OCI-LY7 (cell line): ENCODE results near the gene NAV1. TPM values are rescaled to one million over a fixed set of nuclear protein-coding genes. Genes with fewer than 3 reads are reported as not detected.

Experiments used
- BruUV-seq: library from RNA; stranded (reverse); fragments of 400-500 nt; replicated peaks from 2 replicates; lab custom pipeline; 2021; lab: Mats Ljungman, UMichigan
- CTCF ChIA-PET: fragments of 300-600 bp; sonication (Branson Sonifier 250); formaldehyde crosslinking; loops from one replicate; lab custom pipeline; 2022; ENCODE audit warnings: antibody characterized with exemption; ENCODE audit not compliant: unreplicated experiment; lab: Charles Lee
- POLR2A ChIA-PET: fragments of 300-600 bp; sonication (Branson Sonifier 250); formaldehyde crosslinking; loops from one replicate; lab custom pipeline; 2022; ENCODE audit warnings: antibody characterized with exemption; lab: Charles Lee
- DNase-seq: peaks from one replicate; pipeline ENCODE4 v3.0.0-alpha.2; 2015; ENCODE audit warnings: low spot score
- H2AFZ ChIP-seq: fragments of 200-600 bp; sonication (generic), shearing (Covaris generic); 2 replicates; pipeline ENCODE4 v1.6.1; 2014; ENCODE audit warnings: mild to moderate bottlenecking, antibody characterized with exemption, low read length, moderate library complexity
- H3K27ac ChIP-seq: fragments of 200-600 bp; sonication (generic); 2 replicates; pipeline ENCODE4 v1.5.1; 2014; ENCODE audit warnings: mixed run types, low read depth, mild to moderate bottlenecking, moderate library complexity, low read length, inconsistent platforms; ENCODE audit not compliant: poor library complexity, severe bottlenecking
- H3K36me3 ChIP-seq: fragments of 200-600 bp; sonication (generic); 2 replicates; pipeline ENCODE4 v1.6.1; 2014; ENCODE audit warnings: mild to moderate bottlenecking, antibody characterized with exemption, low read length, moderate library complexity, mixed read lengths; ENCODE audit not compliant: insufficient read depth
- H3K4me1 ChIP-seq: fragments of 200-600 bp; sonication (generic); 2 replicates; pipeline ENCODE4 v1.5.1; 2014; ENCODE audit warnings: mild to moderate bottlenecking, low read length; ENCODE audit not compliant: insufficient read depth, poor library complexity, severe bottlenecking
- H3K4me2 ChIP-seq: fragments of 200-600 bp; sonication (generic); 2 replicates; pipeline ENCODE4 v1.6.1; 2014; ENCODE audit warnings: mild to moderate bottlenecking, low read length
- H3K4me3 ChIP-seq: fragments of 200-600 bp; sonication (generic); 2 replicates; pipeline ENCODE4 v1.5.1; 2014; ENCODE audit warnings: mild to moderate bottlenecking, low read depth, low read length; ENCODE audit not compliant: poor library complexity, severe bottlenecking
- H3K79me2 ChIP-seq: fragments of 200-600 bp; sonication (generic); 2 replicates; pipeline ENCODE4 v1.6.1; 2016; ENCODE audit warnings: low read depth, mild to moderate bottlenecking, low read length, moderate library complexity, mixed read lengths; ENCODE audit not compliant: insufficient read depth
- H3K9me2 ChIP-seq: fragments of 200-600 bp; sonication (generic); 2 replicates; pipeline ENCODE4 v1.6.1; 2016; ENCODE audit warnings: mild to moderate bottlenecking, low read length, mixed read lengths; ENCODE audit not compliant: insufficient read depth
- H3K9me3 ChIP-seq: fragments of 200-600 bp; sonication (generic); 2 replicates; pipeline ENCODE4 v1.6.1; 2014; ENCODE audit warnings: mild to moderate bottlenecking, mixed run types, low read length, mixed read lengths
- H4K20me1 ChIP-seq: fragments of 200-600 bp; sonication (generic); 2 replicates; pipeline ENCODE4 v1.6.1; 2014; ENCODE audit warnings: mild to moderate bottlenecking, antibody characterized with exemption, low read length, moderate library complexity, mixed read lengths; ENCODE audit not compliant: insufficient read depth
- CTCF ChIP-seq: fragments of 200-600 bp; sonication (generic); conservative IDR thresholded peaks from 2 replicates; pipeline ENCODE4 v1.5.1; 2014; ENCODE audit warnings: mild to moderate bottlenecking, antibody characterized with exemption, low read length, moderate library complexity, mixed read lengths
- EZH2phosphoT487 ChIP-seq: fragments of 200-600 bp; sonication (generic); IDR thresholded peaks from 2 replicates; pipeline ENCODE4 v1.6.1; 2018; ENCODE audit warnings: low read depth, borderline replicate concordance, mild to moderate bottlenecking, mixed run types, antibody characterized with exemption, low read length, moderate library complexity, mixed read lengths
- intact Hi-C: fragments of 100-400 bp; cut with micrococcal nuclease; formaldehyde crosslinking; loops from one replicate; pipeline ENCODE4 v1.10.0; 2022; ENCODE audit not compliant: unreplicated experiment
- total RNA-seq, 2 experiments: library from RNA; depleted of rRNA in 1 of 2; stranded (reverse); fragments of >200 nt in 1 of 2; shearing (Covaris generic) in 1 of 2; gene quantifications; 2 replicates each; pipeline ENCODE4 v1.2.3, GENCODE V29; 2014 to 2022

The NAV1 gene
- total RNA-seq, 2 experiments from 2014 or later = 4.2 to 20.7 TPM

- peak within 1 kb of the TSS; percentile 76 for H2AFZ ChIP-seq
Measured at GRCh38 chr1:201506557-201507359, 32.2 kb upstream of the NAV1 start, which contains the start of gene CSRP1. CSRP1 (minus strand) TSS chr1:201507123; CDS start chr1:201496303, 10,820 bp downstream.

GRCh38 chr1:201507360-201507675 is 31.6 kb upstream of the NAV1 start:
- intact Hi-C loops = loop anchor here (5.0 kb wide), 1 partner anchor 485 kb away; the partner anchor contains the start of gene KIF21B
- H3K36me3 ChIP-seq = no peaks in the 10 kb centered on the region
- peak overlapping the region; percentile 76 for H2AFZ ChIP-seq
- CTCF ChIA-PET = interaction anchor here (0.8 to 2.3 kb wide), 2 partner anchors 26 to 92 kb away, joined by 4 to 12 read pairs; no protein-coding TSS in a partner anchor
- H3K4me3 ChIP-seq = peak overlapping the region; percentile 80
- H3K4me1 ChIP-seq = peaks cover 96% of the 10 kb centered on the region
- TSS peak; percentile 66 for BruUV-seq
- H3K27ac ChIP-seq = peak overlapping the region; percentile 59
- H3K4me2 ChIP-seq = peak overlapping the region; percentile 79
- H3K9me2 ChIP-seq = no peaks in the 10 kb centered on the region
- DNase-seq = no peak
- TF ChIP-seq CTCF (no peak), EZH2phosphoT487 (no peak)
- H4K20me1 ChIP-seq = no peaks in the 10 kb centered on the region
- peaks cover 33% of the 10 kb centered on the region; the same call in 1 of the 2 replicates for H3K79me2 ChIP-seq
- POLR2A ChIA-PET = interaction anchor here (0.7 to 1.1 kb wide), 2 partner anchors 837 to 1904 kb away, joined by 3 read pairs; partner anchors contain the start of gene DDX59
- no peaks in the 10 kb centered on the region for H3K9me3 ChIP-seq

More at GRCh38 chr1:201506557-201507359, 32.2 kb upstream of the NAV1 start, which contains the start of gene CSRP1:
- Histone ChIP-seq H3K4me1 (peaks cover 95% of the 10 kb centered on the region), H3K79me2 (peaks cover 33% of the 10 kb centered on the region; the same call in 1 of the 2 replicates), H3K27ac (peak within 1 kb of the TSS; percentile 59), H3K4me2 (peak within 1 kb of the TSS; percentile 79), H3K9me2 (no peaks in the 10 kb centered on the region), H3K4me3 (peak within 1 kb of the TSS; percentile 80), H3K9me3 (no peaks in the 10 kb centered on the region), H3K36me3 (no peaks in the 10 kb centered on the region), H4K20me1 (no peaks in the 10 kb centered on the region)
- CTCF ChIA-PET = interaction anchor here (0.6 to 2.3 kb wide), 3 partner anchors 25 to 336 kb away, joined by 3 to 12 read pairs (median 4); no protein-coding TSS in a partner anchor
- peak; percentile 87 for DNase-seq
- BruUV-seq = no TSS peak
- intact Hi-C loops = loop anchor here (5.0 kb wide), 1 partner anchor 484 kb away; the partner anchor contains the start of gene KIF21B
- POLR2A ChIA-PET = interaction anchor here (0.7 to 1.3 kb wide), 4 partner anchors 17 to 1904 kb away, joined by 3 read pairs; partner anchors contain the start of gene DDX59
- TF ChIP-seq EZH2phosphoT487 = no peak
- peak; percentile 40; the same call in 1 of the 2 replicates for TF ChIP-seq CTCF
